Large intestine (tissue), 3 donors: ENCODE data around the gene MEIG1. TPM values are rescaled to one million over a fixed set of nuclear protein-coding genes. Genes with fewer than 3 reads are reported as not detected.
"Not testable (repeated sequence)": the region's sequence is repeated elsewhere in the genome, so short reads cannot be mapped to it uniquely, and the experiment has no call there.

Source experiments
- DNase-seq, 2 donors: peaks; one replicate each; pipeline versions ENCODE4 v3.0.0 to v3.0.0-alpha.2; 2013
- H3K27ac ChIP-seq: one replicate; pipeline ENCODE4 v1.5.1; 2013; ENCODE audit warnings: low read length
- H3K27me3 ChIP-seq: 2 replicates; pipeline ENCODE4 v1.6.1; 2013; ENCODE audit warnings: low read length; ENCODE audit not compliant: control insufficient read depth, insufficient read depth
- H3K36me3 ChIP-seq: 2 replicates; pipeline ENCODE4 v1.6.1; 2013; ENCODE audit warnings: low read length; ENCODE audit not compliant: control insufficient read depth, insufficient read depth
- H3K4me1 ChIP-seq: one replicate; pipeline ENCODE4 v1.6.1; 2013; ENCODE audit warnings: low read length; ENCODE audit not compliant: control insufficient read depth, insufficient read depth
- H3K4me3 ChIP-seq: one replicate; pipeline ENCODE4 v1.5.1; 2013; ENCODE audit warnings: low read length
- H3K9me3 ChIP-seq: one replicate; pipeline ENCODE4 v1.6.1; 2013; ENCODE audit warnings: mild to moderate bottlenecking, low read depth, low read length, moderate library complexity; ENCODE audit not compliant: control insufficient read depth
- WGBS: methylation state at CpG from one replicate; pipeline ENCODE4 v1.1.5; 2013; ENCODE audit warnings: low lambda C conversion rate; ENCODE audit not compliant: insufficient coverage; 5-methylcytosine and 5-hydroxymethylcytosine counted together
- polyA plus RNA-seq: library from polyadenylated mRNA; unstranded; fragments of 120-200 nt; gene quantifications from one replicate; pipeline ENCODE4 v1.2.1, GENCODE V29; 2013

The MEIG1 gene
- polyA plus RNA-seq, 1 donor = 0.33 TPM

GRCh38 chr10:14930610-14931009 lies 28.6 kb upstream of the MEIG1 start:
- no peaks in the 10 kb centered on the region for H3K4me1 ChIP-seq
- H3K9me3 ChIP-seq = no peaks in the 10 kb centered on the region
- 90% methylated on average over 2 of the region's 10 CpGs for WGBS
- no peak overlapping the region for H3K4me3 ChIP-seq
- H3K27ac ChIP-seq = no peak overlapping the region
- DNase-seq = no peak
- H3K27me3 ChIP-seq = no peaks in the 10 kb centered on the region
- peaks cover 60% of the 10 kb centered on the region for H3K36me3 ChIP-seq

- WGBS = no CpG with 5 or more reads among the region's 2 CpGs
- Histone ChIP-seq H3K27ac (no peak overlapping the region), H3K36me3 (peaks cover 30% of the 10 kb centered on the region)
Measured at GRCh38 chr10:14936584-14936983, 22.6 kb upstream of the MEIG1 start.

GRCh38 chr10:14938971-14939370 lies 20.2 kb upstream of the MEIG1 start:
- not testable (repeated sequence) for H3K27ac ChIP-seq, DNase-seq, H3K9me3 ChIP-seq, H3K4me1 ChIP-seq, H3K4me3 ChIP-seq, H3K27me3 ChIP-seq
- WGBS = no CpG with 5 or more reads among the region's 5 CpGs
- peaks cover 17% of the 10 kb centered on the region for H3K36me3 ChIP-seq

More at GRCh38 chr10:14936584-14936983, 22.6 kb upstream of the MEIG1 start:
- no peaks in the 10 kb centered on the region for H3K4me1 ChIP-seq
- H3K4me3 ChIP-seq = no peak overlapping the region
- no peaks in the 10 kb centered on the region for H3K9me3 ChIP-seq
- DNase-seq = no peak
- H3K27me3 ChIP-seq = no peaks in the 10 kb centered on the region

GRCh38 chr10:14942147-14942949 lies 16.8 kb upstream of the MEIG1 start:
- not testable (repeated sequence) for H3K27ac ChIP-seq, DNase-seq, H3K27me3 ChIP-seq, H3K9me3 ChIP-seq, H3K4me3 ChIP-seq, H3K4me1 ChIP-seq
- no CpG with 5 or more reads among the region's 17 CpGs for WGBS
- H3K36me3 ChIP-seq = peaks cover 33% of the 10 kb centered on the region

GRCh38 chr10:14942950-14943338 lies 16.2 kb upstream of the MEIG1 start:
- not testable (repeated sequence) for DNase-seq, H3K27ac ChIP-seq

GRCh38 chr10:14945108-14945507 lies 14.1 kb upstream of the MEIG1 start:
- Histone ChIP-seq H3K27me3 (no peaks in the 10 kb centered on the region), H3K4me1 (no peaks in the 10 kb centered on the region), H3K36me3 (peaks cover 44% of the 10 kb centered on the region), H3K9me3 (no peaks in the 10 kb centered on the region), H3K27ac (no peak overlapping the region), H3K4me3 (no peak overlapping the region)
- no peak for DNase-seq
- 97% methylated on average over 3 of the region's 5 CpGs for WGBS

More at GRCh38 chr10:14942950-14943338, 16.2 kb upstream of the MEIG1 start:
- 90% methylated on average over 2 of the region's 7 CpGs for WGBS
- H3K36me3 ChIP-seq = peaks cover 38% of the 10 kb centered on the region
- not testable (repeated sequence) for H3K27me3 ChIP-seq, H3K4me3 ChIP-seq, H3K9me3 ChIP-seq, H3K4me1 ChIP-seq

GRCh38 chr10:14947268-14947667 lies 11.9 kb upstream of the MEIG1 start:
- Histone ChIP-seq H3K4me3 (no peak overlapping the region), H3K9me3 (no peaks in the 10 kb centered on the region), H3K27me3 (no peaks in the 10 kb centered on the region), H3K4me1 (no peaks in the 10 kb centered on the region), H3K27ac (no peak overlapping the region), H3K36me3 (peaks cover 45% of the 10 kb centered on the region)
- no peak for DNase-seq
- WGBS = no CpG with 5 or more reads among the region's 1 CpG

- Histone ChIP-seq H3K4me1 (peaks cover 3% of the 10 kb centered on the region), H3K27ac (no peak overlapping the region), H3K36me3 (peaks cover 40% of the 10 kb centered on the region), H3K4me3 (no peak overlapping the region), H3K27me3 (no peaks in the 10 kb centered on the region), H3K9me3 (no peaks in the 10 kb centered on the region)
- WGBS = 80% methylated on average over 1 of the region's 5 CpGs
- DNase-seq = no peak
Measured at GRCh38 chr10:14949291-14949690, 9.9 kb upstream of the MEIG1 start.

- Histone ChIP-seq H3K27me3 (no peaks in the 10 kb centered on the region), H3K27ac (peak overlapping the region; percentile 76), H3K9me3 (no peaks in the 10 kb centered on the region), H3K4me1 (peaks cover 3% of the 10 kb centered on the region), H3K4me3 (peak overlapping the region; percentile 73), H3K36me3 (peaks cover 11% of the 10 kb centered on the region)
- no peak for DNase-seq
- WGBS = 0% methylated on average over 2 of the region's 10 CpGs
Measured at GRCh38 chr10:14952851-14953423, 6.3 kb upstream of the MEIG1 start.

GRCh38 chr10:14953424-14954000 lies 5.7 kb upstream of the MEIG1 start:
- no peaks in the 10 kb centered on the region for H3K9me3 ChIP-seq
- peak overlapping the region; percentile 76 for H3K27ac ChIP-seq
- WGBS = no CpG with 5 or more reads among the region's 32 CpGs
- DNase-seq = peak in 1 of 2 donors; percentile 68
- H3K36me3 ChIP-seq = peaks cover 5% of the 10 kb centered on the region
- no peaks in the 10 kb centered on the region for H3K27me3 ChIP-seq
- H3K4me1 ChIP-seq = peaks cover 3% of the 10 kb centered on the region
- H3K4me3 ChIP-seq = peak overlapping the region; percentile 73
